H1 (cell line): ENCODE results near the gene CTCF. TPM values are rescaled to one million over a fixed set of nuclear protein-coding genes. Genes with fewer than 3 reads are reported as not detected.

Source experiments
- CTCF ChIA-PET: fragments of 300-600 bp; sonication (Branson Sonifier 250); formaldehyde crosslinking; loops from one replicate; lab custom pipeline; 2021; ENCODE audit not compliant: partially characterized antibody; lab: Charles Lee
- POLR2A ChIA-PET: fragments of 300-600 bp; sonication (Branson Sonifier 250); formaldehyde crosslinking; loops from one replicate; lab custom pipeline; 2021; ENCODE audit warnings: inconsistent platforms; ENCODE audit not compliant: partially characterized antibody; lab: Charles Lee
- DNase-seq, 2 experiments: peaks; one replicate each; pipeline versions ENCODE4 v3.0.0 to v3.0.0-alpha.2; 2010 to 2022; ENCODE audit warnings: low spot score in 2 of 2, low read depth in 1 of 2, mixed read lengths in 1 of 2
- FAIRE-seq: peaks from 2 replicates; lab custom pipeline; 2011; peaks lifted over from hg19 to GRCh38; lab: Jason Lieb, UNC
- H2AFZ ChIP-seq: 2 replicates; pipeline ENCODE4 v1.8.1; 2012; ENCODE audit warnings: low read length, inconsistent platforms
- H2AK5ac ChIP-seq: 2 replicates; pipeline ENCODE4 v1.6.1; 2013; ENCODE audit warnings: low read depth, low read length
- H2BK120ac ChIP-seq: replicated peaks from 2 replicates; pipeline ENCODE3; 2013; ENCODE audit warnings: low read depth, low read length, inconsistent platforms
- H2BK12ac ChIP-seq: 2 replicates; pipeline ENCODE4 v1.6.1; 2013; ENCODE audit warnings: low read depth, low read length
- H2BK15ac ChIP-seq: 2 replicates; pipeline ENCODE4 v1.6.1; 2013; ENCODE audit warnings: low read length
- H2BK20ac ChIP-seq: 2 replicates; pipeline ENCODE4 v1.6.1; 2013; ENCODE audit warnings: low read length
- H2BK5ac ChIP-seq: 2 replicates; pipeline ENCODE4 v1.6.1; 2013; ENCODE audit warnings: low read depth, low read length
- H3K14ac ChIP-seq: 2 replicates; pipeline ENCODE4 v1.6.1; 2013; ENCODE audit warnings: inconsistent platforms; ENCODE audit not compliant: insufficient read length
- H3K18ac ChIP-seq: 2 replicates; pipeline ENCODE4 v1.6.1; 2013; ENCODE audit warnings: low read length; ENCODE audit errors: extremely low read depth
- H3K23ac ChIP-seq: 2 replicates; pipeline ENCODE4 v1.6.1; 2013; ENCODE audit warnings: inconsistent platforms; ENCODE audit not compliant: insufficient read length
- H3K23me2 ChIP-seq: 2 replicates; pipeline ENCODE4 v1.6.1; 2013; ENCODE audit warnings: low read depth, low read length
- H3K27ac ChIP-seq: 2 replicates; pipeline ENCODE4 v1.6.1; 2011; ENCODE audit warnings: low read depth, low read length, inconsistent platforms
- H3K27me3 ChIP-seq, 4 experiments: replicated peaks in 1 of 4; 1 replicate in 1 of 4; 2 replicates in 3 of 4; pipeline versions ENCODE4 v1.6.1 to v1.8.1; 2011 to 2013; ENCODE audit warnings: low read length in 3 of 4, mild to moderate bottlenecking in 3 of 4, inconsistent platforms in 2 of 4, mixed read lengths in 2 of 4, moderate library complexity in 1 of 4; ENCODE audit not compliant: control insufficient read depth in 3 of 4, insufficient read depth in 3 of 4; ENCODE audit errors: extremely low read depth in 1 of 4
- H3K36me3 ChIP-seq, 4 experiments: 2 replicates each; pipeline versions ENCODE4 v1.6.1 to v1.8.1; 2011 to 2013; ENCODE audit warnings: mild to moderate bottlenecking in 4 of 4, low read length in 3 of 4, moderate library complexity in 2 of 4, control low read depth in 1 of 4, inconsistent platforms in 1 of 4; ENCODE audit not compliant: insufficient read depth in 4 of 4, control insufficient read depth in 2 of 4
- H3K4ac ChIP-seq: replicated peaks from 2 replicates; pipeline ENCODE3; 2013; ENCODE audit warnings: low read length, low read depth, mixed read lengths, inconsistent platforms; ENCODE audit not compliant: insufficient read length
- H3K4me1 ChIP-seq, 4 experiments: replicated peaks in 1 of 4; 1 replicate in 1 of 4; 2 replicates in 3 of 4; pipeline versions ENCODE4 v1.6.1 to v1.8.1; 2011 to 2013; ENCODE audit warnings: low read length in 3 of 4, inconsistent platforms in 2 of 4, mixed read lengths in 1 of 4; ENCODE audit not compliant: insufficient read depth in 4 of 4, control insufficient read depth in 3 of 4
- H3K4me2 ChIP-seq, 2 experiments: 2 replicates each; pipeline versions ENCODE4 v1.6.1 to v1.8.1; 2011 to 2013; ENCODE audit warnings: low read depth in 2 of 2, low read length in 2 of 2, control low read depth in 1 of 2, inconsistent platforms in 1 of 2, mild to moderate bottlenecking in 1 of 2; ENCODE audit not compliant: insufficient read depth in 1 of 2
- H3K4me3 ChIP-seq, 4 experiments: fragments of 200-600, 300-600 bp in 1 of 4; sonication (generic), shearing (Covaris generic), sonication (Bioruptor Twin) in 1 of 4; 2 replicates each; pipeline versions ENCODE4 v1.5.1 to v1.8.1; 2011 to 2016; ENCODE audit warnings: low read length in 4 of 4, low read depth in 3 of 4, control low read depth in 2 of 4, inconsistent platforms in 2 of 4, mild to moderate bottlenecking in 2 of 4, mixed read lengths in 1 of 4, moderate library complexity in 1 of 4; ENCODE audit not compliant: insufficient read depth in 2 of 4; ENCODE audit errors: extremely low read depth in 1 of 4
- H3K56ac ChIP-seq: replicated peaks from 2 replicates; pipeline ENCODE3; 2013; ENCODE audit warnings: low read depth, mild to moderate bottlenecking, mixed read lengths, low read length, inconsistent platforms; ENCODE audit not compliant: insufficient read length
- H3K79me1 ChIP-seq: 2 replicates; pipeline ENCODE4 v1.6.1; 2013; ENCODE audit warnings: low read depth, low read length, control low read depth
- H3K79me2 ChIP-seq, 2 experiments: 2 replicates each; pipeline versions ENCODE4 v1.6.1 to v1.8.1; 2012 to 2013; ENCODE audit warnings: low read length in 2 of 2, mild to moderate bottlenecking in 2 of 2, inconsistent platforms in 1 of 2; ENCODE audit not compliant: insufficient read depth in 2 of 2, control insufficient read depth in 1 of 2
- H3K9ac ChIP-seq, 4 experiments: replicated peaks in 1 of 4; 1 replicate in 1 of 4; 2 replicates in 3 of 4; pipeline versions ENCODE4 v1.6.1 to v1.8.1; 2011 to 2013; ENCODE audit warnings: low read depth in 3 of 4, low read length in 3 of 4, control low read depth in 2 of 4, mild to moderate bottlenecking in 2 of 4, moderate library complexity in 2 of 4, inconsistent platforms in 1 of 4; ENCODE audit errors: extremely low read depth in 1 of 4
- H3K9me3 ChIP-seq, 2 experiments: 2 replicates each; pipeline versions ENCODE4 v1.6.1 to v1.8.1; 2012 to 2013; ENCODE audit warnings: mild to moderate bottlenecking in 2 of 2, moderate library complexity in 2 of 2, control low read depth in 1 of 2, inconsistent platforms in 1 of 2, low read depth in 1 of 2, low read length in 1 of 2, mixed read lengths in 1 of 2; ENCODE audit not compliant: insufficient read depth in 2 of 2
- H4K20me1 ChIP-seq, 2 experiments: replicated peaks in 1 of 2; 2 replicates each; pipeline versions ENCODE3 to v1.8.1; 2011 to 2013; ENCODE audit warnings: inconsistent platforms in 2 of 2, low read length in 2 of 2, mild to moderate bottlenecking in 1 of 2; ENCODE audit not compliant: insufficient read depth in 2 of 2, control insufficient read depth in 1 of 2
- H4K5ac ChIP-seq: 2 replicates; pipeline ENCODE4 v1.6.1; 2013; ENCODE audit warnings: low read length, low read depth, mixed read lengths, inconsistent platforms; ENCODE audit not compliant: insufficient read length
- H4K8ac ChIP-seq: 2 replicates; pipeline ENCODE4 v1.8.0; 2013; ENCODE audit warnings: mild to moderate bottlenecking, moderate library complexity, low read length, inconsistent platforms; ENCODE audit not compliant: insufficient read depth; ENCODE audit errors: extremely low read depth
- H4K91ac ChIP-seq: replicated peaks from 2 replicates; pipeline ENCODE3; 2013; ENCODE audit warnings: low read length, mixed read lengths, inconsistent platforms; ENCODE audit not compliant: insufficient read length
- KDM5A ChIP-seq: fragments of 200-600 bp; IDR thresholded peaks from 2 replicates; pipeline ENCODE4 v1.7.1; 2012; ENCODE audit warnings: mild to moderate bottlenecking, low read length, inconsistent platforms, mixed read lengths
- WGBS, 2 experiments: shearing (Covaris generic) in 1 of 2; methylation state at CpG; one replicate each; pipeline versions ENCODE4 v1.1.6 to v1.1.7; 2013 to 2015; ENCODE audit warnings: low lambda C conversion rate in 2 of 2, mixed read lengths in 2 of 2, inconsistent platforms in 1 of 2, low coverage in 1 of 2, missing lambda C conversion rate in 1 of 2; ENCODE audit not compliant: insufficient replicate concordance in 2 of 2, insufficient coverage in 1 of 2, insufficient read length in 1 of 2; ENCODE audit errors: extremely low coverage in 1 of 2, missing lambda C conversion rate in 1 of 2; 5-methylcytosine and 5-hydroxymethylcytosine counted together
- polyA plus RNA-seq, 7 experiments: library from polyadenylated mRNA; depleted of rRNA in 3 of 7; stranded (reverse) in 5 of 7; unstranded in 2 of 7; fragments of >200 nt in 5 of 7; fragments of 200-250 nt in 2 of 7; gene quantifications; 1 replicate in 5 of 7; 2 replicates in 1 of 7; 4 replicates in 1 of 7; pipeline versions ENCODE4 v1.2.1 to v1.2.3, GENCODE V29; 2011 to 2013; ENCODE audit warnings: missing spikeins in 2 of 7, mixed read lengths in 2 of 7
- total RNA-seq: library from RNA; stranded (reverse); fragmentation: NEBNext Ultra II Directional; extraction: Animal tissue kit (Norgen Biotek cat#: 25700); gene quantifications from 2 replicates; pipeline ENCODE4 v1.2.1, GENCODE V29; 2021

CTCF gene
- total and polyA plus RNA-seq, 2 of the 8 experiments (the other 6 are each of a cell fraction or from before 2014, with no cell fraction given): 32.4 to 66.0 TPM

DNA sequence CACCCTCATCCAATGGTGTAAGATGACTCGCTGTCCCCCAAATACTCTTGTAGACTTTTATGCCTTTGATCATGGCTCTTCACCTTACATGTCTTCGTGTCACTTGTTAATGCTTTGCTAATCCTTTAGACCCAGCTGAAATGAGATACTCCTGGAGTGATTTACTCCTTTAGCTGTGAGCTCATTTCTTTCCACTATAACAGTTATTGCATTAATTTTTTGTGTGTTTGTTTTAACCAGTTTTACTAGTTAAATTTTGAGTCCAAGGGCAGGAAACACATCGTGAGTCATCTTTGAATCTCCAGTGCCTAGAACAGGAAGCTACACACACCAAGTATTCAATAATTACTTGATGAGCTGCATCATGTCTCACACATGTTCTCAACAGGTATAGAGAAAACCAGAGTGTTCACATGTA is 6.5 kb upstream of the CTCF start:
- Histone ChIP-seq H3K79me2 (peaks cover 2 to 19% of the 10 kb centered on the region in 2 experiments; a peak in 3 of 4 replicates), H3K9me3 (no peaks in the 10 kb centered on the region), H3K4me3 (no peak overlapping the region), H2AK5ac (no peak overlapping the region), H4K20me1 (peaks cover 0 to 2% of the 10 kb centered on the region in 2 experiments), H3K4ac (no peak overlapping the region), H3K56ac (no peak overlapping the region), H3K4me2 (no peak overlapping the region), H2BK12ac (no peak overlapping the region), H3K4me1 (peaks cover 0 to under 1% (median 0%) of the 10 kb centered on the region in 4 experiments; a peak in 1 of 7 replicates), H4K91ac (no peak overlapping the region), H3K27me3 (no peaks in the 10 kb centered on the region), H2BK120ac (no peak overlapping the region), H3K9ac (no peak overlapping the region), H3K36me3 (peaks cover 0 to 4% (median 0%) of the 10 kb centered on the region in 4 experiments; a peak in 1 of 8 replicates), H3K23me2 (no peaks in the 10 kb centered on the region), H3K14ac (no peak overlapping the region), H3K18ac (no peak overlapping the region), H4K5ac (no peak overlapping the region), H2BK5ac (no peak overlapping the region), H3K23ac (no peak overlapping the region), H3K27ac (no peak overlapping the region), H4K8ac (no peak overlapping the region), H2AFZ (no peak overlapping the region), H2BK20ac (no peak overlapping the region), H3K79me1 (peaks cover 3% of the 10 kb centered on the region), H2BK15ac (no peak overlapping the region)
- WGBS, 2 experiments: 93% methylated on average over 3 of the region's 3 CpGs; no CpG with 5 or more reads in 1 of the 2 experiments
- POLR2A ChIA-PET: interaction anchor here (1.2 to 1.5 kb wide), 3 partner anchors 9 to 11 kb away, joined by 3 to 9 read pairs (median 5); no protein-coding TSS in a partner anchor
- CTCF ChIA-PET: interaction anchor here (1.2 to 10.4 kb wide), 6 partner anchors 8 to 112 kb away, joined by 3 to 46 read pairs (median 8); no protein-coding TSS in a partner anchor
- no peak for TF ChIP-seq KDM5A
- DNase-seq (no peak), FAIRE-seq (no peak)
